WTC11 (cell line): ENCODE data around the gene SP140L. TPM values are rescaled to one million over a fixed set of nuclear protein-coding genes. Genes with fewer than 3 reads are reported as not detected.

Source experiments
- ATAC-seq: fragments of 200-7000 bp; cut with Tn5 transposase; 2 replicates; pipeline ENCODE4 v1.10.0; 2021; ENCODE audit warnings: mild to moderate bottlenecking, moderate library complexity
- CTCF ChIA-PET: fragments of 300-600 bp; sonication (Branson Sonifier 250); formaldehyde crosslinking; loops from one replicate; lab custom pipeline; 2021; ENCODE audit warnings: antibody characterized with exemption; lab: Charles Lee
- POLR2A ChIA-PET: fragments of 350-600 bp; sonication (Branson Sonifier 250); formaldehyde crosslinking; loops from one replicate; lab custom pipeline; 2021; ENCODE audit warnings: antibody characterized with exemption; lab: Charles Lee
- DNase-seq: peaks from one replicate; pipeline ENCODE4 v3.0.0; 2021; ENCODE audit warnings: low spot score
- H3K27ac Mint-ChIP-seq: 2 replicates; pipeline ENCODE4 v1.8.0; 2021; ENCODE audit warnings: mixed read lengths
- H3K27me3 Mint-ChIP-seq: 2 replicates; pipeline ENCODE4 v1.8.0; 2021; ENCODE audit warnings: low read depth, mild to moderate bottlenecking, moderate library complexity, mixed read lengths
- H3K36me3 Mint-ChIP-seq: 2 replicates; pipeline ENCODE4 v1.8.0; 2021; ENCODE audit warnings: mixed read lengths
- H3K4me1 Mint-ChIP-seq: 2 replicates; pipeline ENCODE4 v1.8.0; 2022; ENCODE audit warnings: mixed read lengths
- H3K4me3 Mint-ChIP-seq: 2 replicates; pipeline ENCODE4 v1.8.0; 2021; ENCODE audit warnings: mild to moderate bottlenecking, moderate library complexity, mixed read lengths
- H3K9me3 Mint-ChIP-seq: 2 replicates; pipeline ENCODE4 v1.8.0; 2021; ENCODE audit warnings: mixed read lengths
- CBFB ChIP-seq: sonication (generic); formaldehyde crosslinking; IDR thresholded peaks from 2 replicates; pipeline ENCODE4 v1.8.1; 2022; ENCODE audit warnings: mild to moderate bottlenecking, low read depth, missing genetic modification reagents
- ELF4 ChIP-seq: sonication (generic); formaldehyde crosslinking; IDR thresholded peaks from 2 replicates; pipeline ENCODE4 v1.8.1; 2022; ENCODE audit warnings: low read depth, mild to moderate bottlenecking, moderate library complexity, missing genetic modification reagents
- ESRRA ChIP-seq: sonication (generic); formaldehyde crosslinking; IDR thresholded peaks from 2 replicates; pipeline ENCODE4 v1.8.1; 2022; ENCODE audit warnings: mild to moderate bottlenecking, missing genetic modification reagents, borderline replicate concordance
- FOXJ3 ChIP-seq: sonication (generic); formaldehyde crosslinking; IDR thresholded peaks from 2 replicates; pipeline ENCODE4 v1.9.0; 2021; ENCODE audit warnings: missing genetic modification reagents, mild to moderate bottlenecking, borderline replicate concordance
- FOXK1 ChIP-seq: sonication (generic); formaldehyde crosslinking; IDR thresholded peaks from 2 replicates; pipeline ENCODE4 v1.8.0; 2022; ENCODE audit warnings: mild to moderate bottlenecking, moderate library complexity, missing genetic modification reagents
- FOXP1 ChIP-seq: sonication (generic); formaldehyde crosslinking; IDR thresholded peaks from 2 replicates; pipeline ENCODE4 v1.8.0; 2022; ENCODE audit warnings: missing genetic modification reagents, mild to moderate bottlenecking, moderate library complexity, borderline replicate concordance
- MXD4 ChIP-seq: fragments of 250-450 bp; sonication (Bioruptor Pico); IDR thresholded peaks from 2 replicates; pipeline ENCODE4 v1.8.0; 2021; ENCODE audit warnings: mild to moderate bottlenecking, moderate library complexity, borderline replicate concordance
- NR2C2 ChIP-seq: sonication (generic); formaldehyde crosslinking; IDR thresholded peaks from 2 replicates; pipeline ENCODE4 v1.8.0; 2022; ENCODE audit warnings: mild to moderate bottlenecking, missing genetic modification reagents
- OVOL2 ChIP-seq: fragments of 250-450 bp; sonication (Bioruptor Pico); IDR thresholded peaks from 2 replicates; pipeline ENCODE4 v1.9.0; 2021; ENCODE audit warnings: mild to moderate bottlenecking, borderline replicate concordance
- SOX15 ChIP-seq: fragments of 250-450 bp; sonication (Bioruptor Pico); IDR thresholded peaks from 2 replicates; pipeline ENCODE4 v1.9.0; 2021; ENCODE audit warnings: mild to moderate bottlenecking
- ZNF121 ChIP-seq: sonication (generic); formaldehyde crosslinking; IDR thresholded peaks from 2 replicates; pipeline ENCODE4 v1.8.0; 2023; ENCODE audit warnings: missing genetic modification reagents
- ZNF138 ChIP-seq: sonication (generic); formaldehyde crosslinking; conservative IDR thresholded peaks from 2 replicates; pipeline ENCODE4 v1.8.1; 2022; ENCODE audit warnings: mild to moderate bottlenecking, moderate library complexity, missing genetic modification reagents
- ZNF317 ChIP-seq: sonication (generic); formaldehyde crosslinking; IDR thresholded peaks from 2 replicates; pipeline ENCODE4 v1.8.1; 2023; ENCODE audit warnings: low read depth, mild to moderate bottlenecking, moderate library complexity, missing genetic modification reagents, borderline replicate concordance
- ZNF396 ChIP-seq: fragments of 250-450 bp; sonication (Bioruptor Pico); IDR thresholded peaks from 2 replicates; pipeline ENCODE4 v1.8.0; 2021; ENCODE audit warnings: mild to moderate bottlenecking, moderate library complexity, borderline replicate concordance
- ZNF423 ChIP-seq: fragments of 250-450 bp; sonication (Bioruptor Pico); IDR thresholded peaks from 2 replicates; pipeline ENCODE4 v2.1.2; 2022; ENCODE audit warnings: mild to moderate bottlenecking, moderate library complexity
- total RNA-seq: library from RNA; stranded (reverse); gene quantifications from 3 replicates; pipeline ENCODE4 v1.2.3, GENCODE V29; 2021
- TF ChIP-seq, protein P1 (sequence below): fragments of 250-450 bp; sonication (Bioruptor Pico); IDR thresholded peaks from 2 replicates; pipeline ENCODE4 v1.9.0; 2021; ENCODE audit warnings: mild to moderate bottlenecking
- TF ChIP-seq, protein P2 (sequence below): sonication (generic); formaldehyde crosslinking; IDR thresholded peaks from 2 replicates; pipeline ENCODE4 v1.8.1; 2023; ENCODE audit warnings: mild to moderate bottlenecking, missing genetic modification reagents, moderate library complexity
- TF ChIP-seq, protein P3 (sequence below): sonication (generic); formaldehyde crosslinking; IDR thresholded peaks from 2 replicates; pipeline ENCODE4 v1.8.1; 2022; ENCODE audit warnings: low read depth, mild to moderate bottlenecking, moderate library complexity, missing genetic modification reagents, borderline replicate concordance
- TF ChIP-seq, protein P4 (sequence below): sonication (generic); formaldehyde crosslinking; IDR thresholded peaks from 2 replicates; pipeline ENCODE4 v1.8.1; 2023; ENCODE audit warnings: mild to moderate bottlenecking, missing genetic modification reagents
- TF ChIP-seq, protein P5 (sequence below): sonication (generic); formaldehyde crosslinking; IDR thresholded peaks from 2 replicates; pipeline ENCODE4 v1.8.1; 2023; ENCODE audit warnings: mild to moderate bottlenecking, missing genetic modification reagents, borderline replicate concordance
- TF ChIP-seq, protein P6 (sequence below): sonication (generic); formaldehyde crosslinking; IDR thresholded peaks from 2 replicates; pipeline ENCODE4 v1.8.1; 2022; ENCODE audit warnings: mild to moderate bottlenecking, missing genetic modification reagents, moderate library complexity, borderline replicate concordance
- TF ChIP-seq, protein P7 (sequence below): fragments of 250-450 bp; sonication (Bioruptor Pico); IDR thresholded peaks from 2 replicates; pipeline ENCODE4 v1.9.0; 2021; ENCODE audit warnings: moderate library complexity, mild to moderate bottlenecking, inconsistent platforms, borderline replicate concordance
- TF ChIP-seq, protein P8 (sequence below): sonication (generic); formaldehyde crosslinking; IDR thresholded peaks from 2 replicates; pipeline ENCODE4 v1.8.0; 2022; ENCODE audit warnings: mild to moderate bottlenecking, missing genetic modification reagents

Gene SP140L
- total RNA-seq, 1 experiment from 2014 or later, result 3.2 TPM

DNA sequence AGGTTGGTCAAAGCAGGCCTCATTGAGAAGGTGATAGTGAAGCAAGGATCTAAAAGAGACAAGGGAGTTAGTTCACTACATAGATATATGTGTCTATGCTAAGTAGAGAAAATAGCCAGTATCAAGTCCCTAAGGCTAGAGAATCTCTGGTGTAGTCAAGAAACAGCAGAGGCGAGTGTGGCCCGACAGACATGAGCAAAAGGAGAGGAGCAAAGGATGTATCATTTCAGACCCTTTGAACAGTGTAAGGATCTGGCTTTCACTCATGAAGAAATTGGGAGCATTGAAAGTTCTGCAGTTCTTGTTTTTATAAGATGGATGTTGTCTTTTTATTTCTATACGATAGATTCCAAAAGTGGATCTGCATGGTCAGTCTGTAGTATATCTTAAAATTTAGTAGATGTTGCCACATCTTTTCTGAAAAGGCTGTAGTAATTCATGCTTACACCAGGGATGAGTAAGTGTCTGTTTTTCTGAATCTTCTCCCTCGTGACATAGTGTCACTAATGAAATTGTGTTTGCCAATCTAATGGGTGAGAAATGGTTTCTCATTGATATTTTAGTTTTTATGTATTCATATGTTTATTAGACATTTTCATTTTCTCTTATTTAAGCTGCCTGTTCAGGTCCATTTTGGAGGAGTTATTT is 107.8 kb downstream of the SP140L start:
- no peak for DNase-seq
- H3K4me3 Mint-ChIP-seq, result no peak overlapping the region
- peaks cover 34% of the 10 kb centered on the region for H3K9me3 Mint-ChIP-seq
- no peaks in the 10 kb centered on the region for H3K27me3 Mint-ChIP-seq
- ChIA-PET CTCF (no interaction called here), POLR2A (no interaction called here)
- H3K27ac Mint-ChIP-seq, result no peak overlapping the region
- peaks cover 3% of the 10 kb centered on the region; the same call in 1 of the 2 replicates for H3K36me3 Mint-ChIP-seq
- peaks cover 2% of the 10 kb centered on the region; the same call in 1 of the 2 replicates for H3K4me1 Mint-ChIP-seq
- TF ChIP-seq ELF4 (CRISPR knock-in tag) (no peak), ZNF317 (no peak), ZNF138 (CRISPR knock-in tag) (no peak), SOX15 (no peak), OVOL2 (CRISPR knock-in tag) (no peak), NR2C2 (no peak), ZNF423 (no peak), ESRRA (CRISPR knock-in tag) (no peak), FOXJ3 (CRISPR knock-in tag) (no peak), ZNF121 (no peak), FOXP1 (CRISPR knock-in tag) (no peak), CBFB (no peak)
- TF ChIP-seq, protein P1, sequence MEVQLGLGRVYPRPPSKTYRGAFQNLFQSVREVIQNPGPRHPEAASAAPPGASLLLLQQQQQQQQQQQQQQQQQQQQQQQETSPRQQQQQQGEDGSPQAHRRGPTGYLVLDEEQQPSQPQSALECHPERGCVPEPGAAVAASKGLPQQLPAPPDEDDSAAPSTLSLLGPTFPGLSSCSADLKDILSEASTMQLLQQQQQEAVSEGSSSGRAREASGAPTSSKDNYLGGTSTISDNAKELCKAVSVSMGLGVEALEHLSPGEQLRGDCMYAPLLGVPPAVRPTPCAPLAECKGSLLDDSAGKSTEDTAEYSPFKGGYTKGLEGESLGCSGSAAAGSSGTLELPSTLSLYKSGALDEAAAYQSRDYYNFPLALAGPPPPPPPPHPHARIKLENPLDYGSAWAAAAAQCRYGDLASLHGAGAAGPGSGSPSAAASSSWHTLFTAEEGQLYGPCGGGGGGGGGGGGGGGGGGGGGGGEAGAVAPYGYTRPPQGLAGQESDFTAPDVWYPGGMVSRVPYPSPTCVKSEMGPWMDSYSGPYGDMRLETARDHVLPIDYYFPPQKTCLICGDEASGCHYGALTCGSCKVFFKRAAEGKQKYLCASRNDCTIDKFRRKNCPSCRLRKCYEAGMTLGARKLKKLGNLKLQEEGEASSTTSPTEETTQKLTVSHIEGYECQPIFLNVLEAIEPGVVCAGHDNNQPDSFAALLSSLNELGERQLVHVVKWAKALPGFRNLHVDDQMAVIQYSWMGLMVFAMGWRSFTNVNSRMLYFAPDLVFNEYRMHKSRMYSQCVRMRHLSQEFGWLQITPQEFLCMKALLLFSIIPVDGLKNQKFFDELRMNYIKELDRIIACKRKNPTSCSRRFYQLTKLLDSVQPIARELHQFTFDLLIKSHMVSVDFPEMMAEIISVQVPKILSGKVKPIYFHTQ (CRISPR knock-in tag), result no peak
- TF ChIP-seq, protein P2, sequence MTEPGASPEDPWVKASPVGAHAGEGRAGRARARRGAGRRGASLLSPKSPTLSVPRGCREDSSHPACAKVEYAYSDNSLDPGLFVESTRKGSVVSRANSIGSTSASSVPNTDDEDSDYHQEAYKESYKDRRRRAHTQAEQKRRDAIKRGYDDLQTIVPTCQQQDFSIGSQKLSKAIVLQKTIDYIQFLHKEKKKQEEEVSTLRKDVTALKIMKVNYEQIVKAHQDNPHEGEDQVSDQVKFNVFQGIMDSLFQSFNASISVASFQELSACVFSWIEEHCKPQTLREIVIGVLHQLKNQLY, result no peak
- TF ChIP-seq, protein P3, sequence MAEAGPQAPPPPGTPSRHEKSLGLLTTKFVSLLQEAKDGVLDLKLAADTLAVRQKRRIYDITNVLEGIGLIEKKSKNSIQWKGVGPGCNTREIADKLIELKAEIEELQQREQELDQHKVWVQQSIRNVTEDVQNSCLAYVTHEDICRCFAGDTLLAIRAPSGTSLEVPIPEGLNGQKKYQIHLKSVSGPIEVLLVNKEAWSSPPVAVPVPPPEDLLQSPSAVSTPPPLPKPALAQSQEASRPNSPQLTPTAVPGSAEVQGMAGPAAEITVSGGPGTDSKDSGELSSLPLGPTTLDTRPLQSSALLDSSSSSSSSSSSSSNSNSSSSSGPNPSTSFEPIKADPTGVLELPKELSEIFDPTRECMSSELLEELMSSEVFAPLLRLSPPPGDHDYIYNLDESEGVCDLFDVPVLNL (CRISPR knock-in tag), result no peak
- TF ChIP-seq, all 79 proteins: peak for 0
- no peak for ATAC-seq

DNA sequence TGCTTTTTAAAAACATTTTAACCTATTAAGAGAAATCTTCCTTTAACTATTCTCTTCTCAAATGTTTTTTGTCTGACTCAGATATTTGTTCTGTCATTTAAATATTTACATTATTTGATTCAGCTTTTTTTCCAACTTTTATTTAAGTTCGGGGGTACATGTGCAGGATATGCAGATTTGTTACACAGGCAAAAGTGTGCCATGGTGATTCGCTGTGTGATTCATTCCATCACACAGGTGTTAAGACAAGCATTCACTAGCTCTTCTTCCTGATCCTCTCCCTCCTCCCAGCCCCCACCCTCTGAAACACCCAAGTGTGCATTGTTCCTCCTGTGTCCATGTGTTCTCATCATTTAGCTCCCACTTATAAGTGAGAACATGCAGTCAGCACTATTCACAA is 108.4 kb downstream of the SP140L start:
- ATAC-seq, result no peak
- no peak for DNase-seq
- H3K36me3 Mint-ChIP-seq, result peaks cover 3% of the 10 kb centered on the region; the same call in 1 of the 2 replicates
- H3K27me3 Mint-ChIP-seq, result no peaks in the 10 kb centered on the region
- POLR2A ChIA-PET, result no interaction called here
- peaks cover 2% of the 10 kb centered on the region; the same call in 1 of the 2 replicates for H3K4me1 Mint-ChIP-seq
- TF ChIP-seq, protein P4, sequence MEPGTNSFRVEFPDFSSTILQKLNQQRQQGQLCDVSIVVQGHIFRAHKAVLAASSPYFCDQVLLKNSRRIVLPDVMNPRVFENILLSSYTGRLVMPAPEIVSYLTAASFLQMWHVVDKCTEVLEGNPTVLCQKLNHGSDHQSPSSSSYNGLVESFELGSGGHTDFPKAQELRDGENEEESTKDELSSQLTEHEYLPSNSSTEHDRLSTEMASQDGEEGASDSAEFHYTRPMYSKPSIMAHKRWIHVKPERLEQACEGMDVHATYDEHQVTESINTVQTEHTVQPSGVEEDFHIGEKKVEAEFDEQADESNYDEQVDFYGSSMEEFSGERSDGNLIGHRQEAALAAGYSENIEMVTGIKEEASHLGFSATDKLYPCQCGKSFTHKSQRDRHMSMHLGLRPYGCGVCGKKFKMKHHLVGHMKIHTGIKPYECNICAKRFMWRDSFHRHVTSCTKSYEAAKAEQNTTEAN (CRISPR knock-in tag), result no peak
- TF ChIP-seq, protein P5, sequence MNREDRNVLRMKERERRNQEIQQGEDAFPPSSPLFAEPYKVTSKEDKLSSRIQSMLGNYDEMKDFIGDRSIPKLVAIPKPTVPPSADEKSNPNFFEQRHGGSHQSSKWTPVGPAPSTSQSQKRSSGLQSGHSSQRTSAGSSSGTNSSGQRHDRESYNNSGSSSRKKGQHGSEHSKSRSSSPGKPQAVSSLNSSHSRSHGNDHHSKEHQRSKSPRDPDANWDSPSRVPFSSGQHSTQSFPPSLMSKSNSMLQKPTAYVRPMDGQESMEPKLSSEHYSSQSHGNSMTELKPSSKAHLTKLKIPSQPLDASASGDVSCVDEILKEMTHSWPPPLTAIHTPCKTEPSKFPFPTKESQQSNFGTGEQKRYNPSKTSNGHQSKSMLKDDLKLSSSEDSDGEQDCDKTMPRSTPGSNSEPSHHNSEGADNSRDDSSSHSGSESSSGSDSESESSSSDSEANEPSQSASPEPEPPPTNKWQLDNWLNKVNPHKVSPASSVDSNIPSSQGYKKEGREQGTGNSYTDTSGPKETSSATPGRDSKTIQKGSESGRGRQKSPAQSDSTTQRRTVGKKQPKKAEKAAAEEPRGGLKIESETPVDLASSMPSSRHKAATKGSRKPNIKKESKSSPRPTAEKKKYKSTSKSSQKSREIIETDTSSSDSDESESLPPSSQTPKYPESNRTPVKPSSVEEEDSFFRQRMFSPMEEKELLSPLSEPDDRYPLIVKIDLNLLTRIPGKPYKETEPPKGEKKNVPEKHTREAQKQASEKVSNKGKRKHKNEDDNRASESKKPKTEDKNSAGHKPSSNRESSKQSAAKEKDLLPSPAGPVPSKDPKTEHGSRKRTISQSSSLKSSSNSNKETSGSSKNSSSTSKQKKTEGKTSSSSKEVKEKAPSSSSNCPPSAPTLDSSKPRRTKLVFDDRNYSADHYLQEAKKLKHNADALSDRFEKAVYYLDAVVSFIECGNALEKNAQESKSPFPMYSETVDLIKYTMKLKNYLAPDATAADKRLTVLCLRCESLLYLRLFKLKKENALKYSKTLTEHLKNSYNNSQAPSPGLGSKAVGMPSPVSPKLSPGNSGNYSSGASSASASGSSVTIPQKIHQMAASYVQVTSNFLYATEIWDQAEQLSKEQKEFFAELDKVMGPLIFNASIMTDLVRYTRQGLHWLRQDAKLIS (CRISPR knock-in tag), result no peak
- TF ChIP-seq FOXK1 (no peak), ZNF396 (no peak), MXD4 (CRISPR knock-in tag) (no peak), ZNF121 (no peak)
- TF ChIP-seq, protein P6, sequence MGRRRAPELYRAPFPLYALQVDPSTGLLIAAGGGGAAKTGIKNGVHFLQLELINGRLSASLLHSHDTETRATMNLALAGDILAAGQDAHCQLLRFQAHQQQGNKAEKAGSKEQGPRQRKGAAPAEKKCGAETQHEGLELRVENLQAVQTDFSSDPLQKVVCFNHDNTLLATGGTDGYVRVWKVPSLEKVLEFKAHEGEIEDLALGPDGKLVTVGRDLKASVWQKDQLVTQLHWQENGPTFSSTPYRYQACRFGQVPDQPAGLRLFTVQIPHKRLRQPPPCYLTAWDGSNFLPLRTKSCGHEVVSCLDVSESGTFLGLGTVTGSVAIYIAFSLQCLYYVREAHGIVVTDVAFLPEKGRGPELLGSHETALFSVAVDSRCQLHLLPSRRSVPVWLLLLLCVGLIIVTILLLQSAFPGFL (CRISPR knock-in tag), result no peak
- TF ChIP-seq, protein P7, sequence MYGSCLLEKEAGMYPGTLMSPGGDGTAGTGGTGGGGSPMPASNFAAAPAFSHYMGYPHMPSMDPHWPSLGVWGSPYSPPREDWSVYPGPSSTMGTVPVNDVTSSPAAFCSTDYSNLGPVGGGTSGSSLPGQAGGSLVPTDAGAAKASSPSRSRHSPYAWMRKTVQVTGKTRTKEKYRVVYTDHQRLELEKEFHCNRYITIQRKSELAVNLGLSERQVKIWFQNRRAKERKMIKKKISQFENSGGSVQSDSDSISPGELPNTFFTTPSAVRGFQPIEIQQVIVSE (CRISPR knock-in tag), result no peak
- TF ChIP-seq, protein P8, sequence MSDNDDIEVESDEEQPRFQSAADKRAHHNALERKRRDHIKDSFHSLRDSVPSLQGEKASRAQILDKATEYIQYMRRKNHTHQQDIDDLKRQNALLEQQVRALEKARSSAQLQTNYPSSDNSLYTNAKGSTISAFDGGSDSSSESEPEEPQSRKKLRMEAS (CRISPR knock-in tag), result no peak
- no peak overlapping the region for H3K27ac Mint-ChIP-seq
- CTCF ChIA-PET, result no interaction called here
- H3K9me3 Mint-ChIP-seq, result peaks cover 27% of the 10 kb centered on the region
- no peak overlapping the region for H3K4me3 Mint-ChIP-seq
